IPS-15b (cell line): ENCODE data around the gene MAP2K1.
"Not testable (repeated sequence)": the region's sequence is repeated elsewhere in the genome, so short reads cannot be mapped to it uniquely, and the experiment has no call there.

Source experiments
- H3K27me3 ChIP-seq: one replicate; pipeline ENCODE4 v1.6.1; 2013; ENCODE audit warnings: low read length; ENCODE audit not compliant: control insufficient read depth, insufficient read depth
- H3K36me3 ChIP-seq: one replicate; pipeline ENCODE4 v1.6.1; 2013; ENCODE audit warnings: low read length; ENCODE audit not compliant: control insufficient read depth, insufficient read depth
- H3K4me1 ChIP-seq: one replicate; pipeline ENCODE4 v1.6.1; 2013; ENCODE audit warnings: mild to moderate bottlenecking, low read length; ENCODE audit not compliant: control insufficient read depth, insufficient read depth
- H3K4me3 ChIP-seq: one replicate; pipeline ENCODE4 v1.5.1; 2013; ENCODE audit warnings: low read depth, low read length
- H3K9ac ChIP-seq: one replicate; pipeline ENCODE4 v1.6.1; 2013; ENCODE audit warnings: low read depth, mild to moderate bottlenecking, low read length
- H3K9me3 ChIP-seq: one replicate; pipeline ENCODE4 v1.6.1; 2013; ENCODE audit warnings: mild to moderate bottlenecking, low read length; ENCODE audit not compliant: control insufficient read depth, insufficient read depth

Gene MAP2K1

GRCh38 chr15:66386204-66387123 is at the start of gene MAP2K1:
MAP2K1 (plus strand) TSS chr15:66386912; CDS start chr15:66387348, 436 bp downstream.
- H3K36me3 ChIP-seq, result no peaks in the 10 kb centered on the region
- H3K9ac ChIP-seq, result peak within 1 kb of the TSS; percentile 80
- H3K4me3 ChIP-seq, result peak within 1 kb of the TSS; percentile 87
- no peaks in the 10 kb centered on the region for H3K9me3 ChIP-seq
- H3K27me3 ChIP-seq, result no peaks in the 10 kb centered on the region
- no peaks in the 10 kb centered on the region for H3K4me1 ChIP-seq

DNA sequence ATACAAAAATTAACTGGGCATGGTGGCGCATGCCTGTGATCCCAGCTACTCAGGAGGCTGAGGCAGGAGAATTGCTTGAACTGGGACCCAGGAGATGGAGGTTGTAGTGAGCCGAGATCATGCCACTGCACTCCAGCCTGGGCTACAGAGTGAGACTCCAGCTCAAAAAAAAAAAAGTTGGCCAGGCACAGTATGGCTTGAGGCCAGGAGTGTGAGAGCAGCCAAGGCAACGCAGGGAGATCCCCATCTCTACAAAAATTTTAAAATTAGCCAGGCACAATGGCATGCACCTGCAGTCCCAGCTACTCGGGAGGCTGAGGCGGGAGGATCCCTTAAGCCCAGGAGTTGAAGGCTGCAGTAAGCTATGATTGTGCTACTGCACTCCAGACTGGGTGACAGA is 38.2 kb upstream of the MAP2K1 start:
- not testable (repeated sequence) for H3K9me3 ChIP-seq, H3K9ac ChIP-seq, H3K27me3 ChIP-seq, H3K4me1 ChIP-seq, H3K4me3 ChIP-seq, H3K36me3 ChIP-seq

DNA sequence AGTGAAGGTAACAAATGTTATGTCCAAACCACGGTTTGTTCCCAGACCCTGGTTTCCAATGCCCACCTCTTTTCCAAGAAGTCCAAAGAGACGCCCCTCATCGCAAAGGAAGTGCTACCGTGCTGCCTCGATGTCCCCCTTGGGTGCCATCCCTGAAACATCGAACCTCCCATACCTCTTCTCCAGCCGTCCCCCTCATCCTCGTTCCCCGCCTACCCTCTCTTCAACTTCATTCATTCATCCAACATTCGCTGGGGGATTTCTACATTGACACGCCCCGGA is 30.7 kb upstream of the MAP2K1 start:
- peak overlapping the region; percentile 90 for H3K4me3 ChIP-seq
- no peaks in the 10 kb centered on the region for H3K9me3 ChIP-seq
- H3K9ac ChIP-seq, result peak overlapping the region; percentile 94
- no peaks in the 10 kb centered on the region for H3K27me3 ChIP-seq
- H3K4me1 ChIP-seq, result no peaks in the 10 kb centered on the region
- H3K36me3 ChIP-seq, result no peaks in the 10 kb centered on the region

DNA sequence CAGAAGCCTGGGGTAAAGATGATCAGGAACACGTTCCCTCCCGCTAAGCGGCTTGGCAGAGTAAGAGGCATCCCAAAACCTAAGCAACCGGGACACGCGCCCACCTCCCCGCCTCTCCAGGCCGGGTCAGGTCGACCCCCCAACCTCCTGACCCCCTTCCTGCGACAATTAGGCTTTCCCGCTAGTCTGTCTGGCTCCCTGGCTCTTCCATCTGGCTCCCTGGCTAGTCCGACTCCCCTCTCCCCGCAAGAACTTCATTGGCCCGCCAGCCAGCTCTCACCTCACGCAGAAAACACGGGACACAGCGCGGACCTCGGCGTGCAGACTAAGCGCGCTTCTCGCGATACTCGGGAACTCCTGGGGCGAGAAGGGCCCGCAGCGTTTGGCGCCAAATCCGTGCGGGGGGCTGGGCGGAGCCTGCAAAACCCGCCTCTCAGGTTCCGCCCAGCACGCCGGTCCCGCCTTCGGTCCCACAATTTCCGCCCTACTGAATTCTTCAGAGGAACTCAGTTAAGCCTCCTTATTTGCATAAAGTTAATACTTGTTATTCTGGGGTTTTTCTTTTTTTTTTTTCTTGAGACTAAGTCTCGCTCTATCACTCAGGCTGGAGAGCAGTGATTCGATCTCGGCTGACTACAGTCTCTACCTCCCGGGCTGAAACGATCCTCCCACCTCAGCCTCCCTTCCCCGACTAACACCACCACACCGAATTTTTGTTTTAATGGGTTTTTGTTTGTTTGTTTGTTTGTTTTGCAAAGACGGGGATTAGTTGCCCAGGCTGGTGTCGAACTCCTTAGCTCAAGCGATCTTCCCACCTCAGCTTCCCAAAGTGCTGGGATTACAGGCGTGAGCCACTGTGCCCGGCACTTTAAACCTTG is 30.1 kb upstream of the MAP2K1 start, which contains the start of gene TIPIN:
Gene TIPIN (minus strand): TSS at position 327 of the 878 bp plus-strand sequence. CDS start 3,738 bp downstream, outside the sequence.
- Histone ChIP-seq H3K9me3 (no peaks in the 10 kb centered on the region), H3K9ac (peak within 1 kb of the TSS; percentile 94), H3K36me3 (no peaks in the 10 kb centered on the region), H3K27me3 (no peaks in the 10 kb centered on the region), H3K4me3 (peak within 1 kb of the TSS; percentile 90), H3K4me1 (no peaks in the 10 kb centered on the region)

GRCh38 chr15:66359740-66360139 is 27.0 kb upstream of the MAP2K1 start:
- Histone ChIP-seq H3K4me3 (no peak overlapping the region), H3K27me3 (no peaks in the 10 kb centered on the region), H3K4me1 (no peaks in the 10 kb centered on the region), H3K9ac (no peak overlapping the region), H3K36me3 (no peaks in the 10 kb centered on the region), H3K9me3 (no peaks in the 10 kb centered on the region)

- H3K4me3 ChIP-seq, H3K36me3 ChIP-seq, H3K9ac ChIP-seq, H3K27me3 ChIP-seq, H3K4me1 ChIP-seq, H3K9me3 ChIP-seq: not testable (repeated sequence)
Measured at GRCh38 chr15:66361745-66362460, 24.8 kb upstream of the MAP2K1 start.

GRCh38 chr15:66362776-66363175 is 23.9 kb upstream of the MAP2K1 start:
- Histone ChIP-seq H3K4me3 (no peak overlapping the region), H3K27me3 (no peaks in the 10 kb centered on the region), H3K4me1 (no peaks in the 10 kb centered on the region), H3K9me3 (no peaks in the 10 kb centered on the region), H3K36me3 (no peaks in the 10 kb centered on the region), H3K9ac (no peak overlapping the region)

GRCh38 chr15:66364944-66365528 is 21.7 kb upstream of the MAP2K1 start:
- H3K27me3 ChIP-seq, result no peaks in the 10 kb centered on the region

GRCh38 chr15:66369773-66370651 is 16.7 kb upstream of the MAP2K1 start:
- Histone ChIP-seq H3K9ac (no peak overlapping the region), H3K4me3 (no peak overlapping the region)

More at GRCh38 chr15:66364944-66365528, 21.7 kb upstream of the MAP2K1 start:
- Histone ChIP-seq H3K4me1 (peaks cover 2% of the 10 kb centered on the region), H3K36me3 (no peaks in the 10 kb centered on the region), H3K9ac (no peak overlapping the region), H3K4me3 (no peak overlapping the region), H3K9me3 (no peaks in the 10 kb centered on the region)

GRCh38 chr15:66374179-66374578 is 12.5 kb upstream of the MAP2K1 start:
- no peaks in the 10 kb centered on the region for H3K27me3 ChIP-seq
- no peak overlapping the region for H3K9ac ChIP-seq
- no peaks in the 10 kb centered on the region for H3K9me3 ChIP-seq
- H3K36me3 ChIP-seq, result no peaks in the 10 kb centered on the region
- peaks cover 4% of the 10 kb centered on the region for H3K4me1 ChIP-seq
- H3K4me3 ChIP-seq, result no peak overlapping the region

More at GRCh38 chr15:66369773-66370651, 16.7 kb upstream of the MAP2K1 start:
- H3K9me3 ChIP-seq, result no peaks in the 10 kb centered on the region
- H3K4me1 ChIP-seq, result peaks cover 4% of the 10 kb centered on the region
- H3K36me3 ChIP-seq, result no peaks in the 10 kb centered on the region
- no peaks in the 10 kb centered on the region for H3K27me3 ChIP-seq
